Nucleus accumbens (tissue), 56 donors: ENCODE data around the gene MAN1A1.

Experiments
- DNase-seq, 56 donors: peaks; one replicate each; lab custom pipeline; 2025; lab: John Stamatoyannopoulos, UW

MAN1A1 gene

DNA sequence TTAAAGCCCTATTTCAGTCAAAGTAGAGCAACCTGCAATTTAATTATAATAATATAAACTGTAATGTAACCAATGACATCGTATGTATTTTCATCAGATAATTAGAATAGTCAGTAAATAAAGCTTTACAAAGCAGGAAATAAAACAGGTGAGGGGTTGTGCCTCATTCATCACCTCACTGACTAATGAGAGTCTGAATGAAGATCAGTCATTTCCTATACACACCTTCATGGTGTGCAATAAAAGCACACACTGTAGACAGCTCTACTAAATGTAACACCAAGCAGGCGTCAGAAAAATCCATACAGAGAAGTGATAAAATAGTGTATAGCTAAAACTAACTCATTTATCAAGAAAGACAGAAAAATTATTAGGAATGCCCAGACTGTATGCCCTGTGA lies 105.9 kb downstream of the MAN1A1 start:
- no peak for DNase-seq

GRCh38 chr6:119243037-119243436 lies 106.5 kb downstream of the MAN1A1 start:
- DNase-seq = no peak

DNA sequence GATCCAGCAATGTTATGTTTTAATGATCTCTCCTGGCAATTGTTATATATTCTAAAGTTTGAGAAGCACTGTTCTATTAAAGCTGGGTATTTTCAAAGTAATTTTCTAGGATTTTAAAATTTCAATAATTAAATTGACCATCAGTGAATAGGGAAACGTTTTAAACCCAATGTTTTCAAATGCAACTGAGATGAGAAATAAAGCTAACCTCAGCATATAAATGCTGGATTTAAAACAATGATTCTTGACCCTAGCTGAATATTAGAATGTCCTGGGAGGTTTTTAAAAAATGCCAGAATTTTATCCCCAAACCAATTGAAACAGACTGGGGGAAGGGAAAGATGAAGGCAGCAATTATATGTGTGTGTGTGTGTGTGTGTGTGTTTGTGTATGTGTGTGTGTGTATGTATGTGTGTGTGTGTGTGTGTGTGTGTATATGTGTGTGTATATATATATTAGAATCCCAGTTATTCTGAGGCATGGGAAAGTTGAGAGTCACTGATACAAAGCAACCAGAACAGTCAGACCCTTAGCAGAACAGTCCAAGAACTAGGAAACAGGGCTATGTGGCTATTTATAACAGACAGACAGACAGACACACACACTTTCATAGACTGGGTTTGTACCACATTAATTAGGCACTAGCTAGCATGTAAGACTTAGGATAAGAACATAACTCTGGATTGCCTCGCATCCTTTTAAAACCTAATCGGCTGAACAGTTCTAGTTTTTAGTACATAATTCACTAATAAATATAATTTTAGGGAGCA lies 107.8 kb downstream of the MAN1A1 start:
- no peak for DNase-seq

DNA sequence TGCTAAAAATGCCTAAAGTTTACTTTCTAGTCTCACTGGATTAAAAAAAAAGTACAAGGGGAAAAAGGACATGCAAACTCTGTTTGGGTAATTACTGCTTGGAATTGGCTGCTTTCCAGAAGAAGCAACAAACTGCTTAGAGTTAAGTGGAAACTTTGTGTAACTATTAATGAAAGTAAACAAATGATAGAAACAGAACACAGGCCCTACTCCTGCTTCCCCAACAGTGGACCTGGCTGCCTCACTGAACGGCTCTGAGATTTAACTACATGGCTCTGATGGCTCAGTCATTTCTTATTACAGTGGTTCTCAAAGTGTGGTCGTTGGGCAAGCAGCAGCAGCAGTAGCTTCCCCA lies 108.5 kb downstream of the MAN1A1 start:
- DNase-seq = no peak

DNA sequence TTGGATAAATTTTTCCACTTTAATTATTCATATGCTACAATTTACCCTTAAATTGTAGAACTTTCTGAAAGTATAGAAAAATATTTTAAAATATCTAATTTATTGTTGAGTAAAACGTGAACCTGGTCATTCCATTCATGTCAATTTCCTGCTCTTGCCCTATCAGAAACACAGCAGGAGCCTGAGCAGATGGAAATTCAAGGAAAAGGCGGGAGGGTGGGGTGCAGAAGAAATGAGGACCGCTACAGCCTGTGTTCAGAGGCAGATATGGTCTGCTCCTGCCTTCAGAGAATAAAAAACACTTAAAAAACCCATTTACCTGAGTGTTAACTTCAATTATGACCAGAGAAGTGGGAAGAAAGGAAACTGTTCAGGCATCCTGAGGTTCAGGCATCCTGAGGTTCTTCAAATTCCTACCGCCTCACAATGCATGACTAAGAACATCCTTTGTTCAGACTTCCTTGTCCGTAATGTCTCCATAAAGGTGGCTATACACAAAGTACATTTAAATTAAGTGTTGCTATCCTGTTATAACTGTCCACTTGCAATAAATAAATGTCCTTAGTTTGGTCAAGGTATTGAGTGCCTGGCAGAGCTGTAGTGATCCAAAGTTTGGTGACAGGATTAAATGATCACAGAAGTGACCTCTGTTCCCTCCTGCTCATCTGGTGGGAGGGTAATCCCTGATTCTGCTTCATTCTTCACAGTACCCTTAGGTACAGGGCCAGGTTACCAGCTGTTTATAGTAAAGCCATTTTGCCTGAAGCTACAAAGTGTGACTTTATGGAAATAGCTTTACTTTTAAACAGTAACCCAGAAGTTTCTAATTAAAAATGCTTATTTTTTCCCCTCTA lies 109.1 kb downstream of the MAN1A1 start:
- DNase-seq = no peak

- DNase-seq = no peak
Observed at GRCh38 chr6:119237177-119237715, 112.3 kb downstream of the MAN1A1 start.

DNA sequence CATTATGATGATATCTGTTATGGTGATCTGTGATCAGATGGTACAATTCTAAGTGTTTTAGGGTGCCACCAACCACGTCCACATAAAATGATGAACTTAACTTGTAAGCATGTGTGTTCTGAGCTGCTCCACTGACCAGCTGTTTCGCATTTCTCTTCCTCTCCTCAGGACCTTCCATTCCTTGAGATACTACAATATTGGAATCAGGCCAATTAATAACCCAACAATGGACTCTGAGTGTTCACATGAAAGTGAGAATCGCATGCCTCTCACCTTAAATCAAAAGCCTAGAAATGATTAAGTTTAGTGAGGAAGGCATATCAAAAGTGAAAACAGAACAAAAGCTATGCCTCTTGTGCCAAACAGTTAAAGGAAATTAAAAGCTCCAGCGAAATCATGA lies 114.6 kb downstream of the MAN1A1 start:
- DNase-seq = no peak

GRCh38 chr6:119234457-119234856 lies 115.1 kb downstream of the MAN1A1 start:
- DNase-seq = no peak

DNA sequence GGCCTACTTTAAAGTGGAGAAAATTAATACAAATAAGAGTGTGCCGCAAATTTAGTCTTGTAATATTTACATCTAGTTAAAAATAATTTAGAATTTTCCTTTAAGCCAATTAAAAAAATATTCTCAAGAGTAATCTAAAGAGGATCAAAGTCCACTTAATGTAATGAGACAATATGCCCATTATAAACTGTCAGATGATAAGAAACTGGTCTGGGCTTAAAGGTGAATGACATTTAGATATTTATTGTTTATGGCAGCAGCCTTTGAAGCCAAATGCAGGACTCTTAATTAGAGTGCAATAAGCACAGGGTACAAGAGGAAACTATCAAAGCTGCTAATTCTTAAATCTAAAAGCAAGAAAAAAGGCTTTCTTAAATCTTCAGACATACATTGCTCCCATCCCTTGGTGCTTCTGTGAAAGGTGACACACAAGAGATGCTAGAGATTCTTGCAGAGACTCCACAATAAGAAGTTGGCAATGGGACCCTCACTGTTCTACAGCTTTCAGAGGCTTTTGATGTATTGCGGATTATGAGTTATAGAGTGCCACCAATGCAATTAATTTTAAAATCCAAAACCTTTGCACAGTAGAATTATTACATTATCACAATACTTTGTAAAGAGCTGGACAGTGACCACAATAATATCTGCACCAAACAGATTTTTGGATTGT lies 116.1 kb downstream of the MAN1A1 start:
- DNase-seq = no peak

DNA sequence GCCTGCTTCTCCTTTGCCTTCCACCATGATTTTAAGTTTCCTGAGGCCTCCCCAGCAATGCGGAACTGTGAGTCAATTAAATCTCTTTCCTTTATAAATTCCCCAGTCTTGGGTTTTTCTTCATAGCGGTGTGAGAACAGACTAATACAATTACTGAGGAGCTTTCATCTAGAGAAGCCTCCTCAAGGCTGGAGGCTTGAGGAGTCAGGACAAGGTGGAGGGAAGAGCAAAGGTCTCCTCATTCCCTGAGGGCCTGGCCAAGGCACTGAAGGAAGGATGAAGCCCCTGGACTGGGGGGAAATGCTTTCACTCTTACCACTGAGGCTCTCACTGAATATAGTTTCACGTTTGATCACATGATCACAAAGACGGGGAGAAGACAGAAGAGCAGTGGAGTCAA lies 118.2 kb downstream of the MAN1A1 start:
- DNase-seq = no peak

DNA sequence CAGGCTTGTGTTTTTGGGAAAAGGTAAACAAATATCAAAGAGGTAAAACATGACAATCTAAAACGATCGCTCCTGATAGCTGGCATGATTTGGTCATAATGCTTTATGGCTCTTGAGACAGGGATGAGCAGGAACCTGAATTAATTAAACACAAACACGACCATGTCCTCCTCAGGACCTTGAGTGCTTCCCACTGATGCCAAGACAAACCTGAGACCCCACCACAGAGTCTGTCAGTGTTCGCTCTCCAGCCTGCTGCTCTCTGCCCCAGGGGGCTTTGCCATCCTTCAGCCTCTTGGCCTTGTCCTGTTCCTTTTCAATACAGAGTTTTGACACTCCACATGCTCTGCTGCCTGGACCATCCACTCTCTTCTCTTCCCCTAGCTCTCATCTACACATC lies 119.4 kb downstream of the MAN1A1 start:
- no peak for DNase-seq

- no peak for DNase-seq
Observed at GRCh38 chr6:119227377-119227776, 122.2 kb downstream of the MAN1A1 start.

DNA sequence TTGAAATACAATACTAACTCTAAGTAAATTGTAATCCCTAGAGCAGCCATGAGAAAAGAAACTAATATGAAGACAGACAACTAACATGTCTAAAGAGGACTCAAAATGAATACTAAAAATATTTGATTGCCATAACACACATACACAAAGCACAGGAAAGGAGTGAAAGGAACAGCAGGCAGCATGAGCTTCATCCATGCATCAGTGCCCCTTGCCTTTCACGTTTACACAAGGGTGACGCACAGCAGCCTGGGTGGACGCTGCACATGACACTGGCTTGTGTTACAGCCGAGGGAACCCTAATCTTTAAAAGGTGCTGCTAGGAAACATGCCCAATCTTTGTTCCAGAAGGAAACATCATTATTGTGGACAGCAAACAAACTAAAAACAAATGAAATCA lies 123.5 kb downstream of the MAN1A1 start:
- DNase-seq = no peak

- DNase-seq = no peak
Observed at GRCh38 chr6:119224095-119224701, 125.4 kb downstream of the MAN1A1 start.

DNA sequence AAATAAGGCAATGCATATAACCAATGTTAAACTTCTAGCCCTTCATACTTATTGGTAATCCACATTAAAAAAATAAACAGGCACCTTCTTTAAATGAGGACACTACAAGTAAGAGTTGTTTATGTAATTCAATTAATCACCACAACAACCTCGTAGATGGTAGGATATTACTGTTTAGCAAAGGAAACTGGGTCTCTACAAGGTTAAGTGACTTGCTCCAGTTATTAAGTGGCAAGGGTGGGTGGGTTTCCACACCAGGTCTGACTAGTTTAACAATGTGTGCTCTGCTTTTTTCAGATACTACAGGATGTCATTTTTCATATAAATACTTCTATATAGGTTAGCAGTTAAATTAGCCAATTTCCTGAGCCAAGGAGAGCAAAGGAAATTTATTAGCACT lies 129.1 kb downstream of the MAN1A1 start:
- DNase-seq = no peak

DNA sequence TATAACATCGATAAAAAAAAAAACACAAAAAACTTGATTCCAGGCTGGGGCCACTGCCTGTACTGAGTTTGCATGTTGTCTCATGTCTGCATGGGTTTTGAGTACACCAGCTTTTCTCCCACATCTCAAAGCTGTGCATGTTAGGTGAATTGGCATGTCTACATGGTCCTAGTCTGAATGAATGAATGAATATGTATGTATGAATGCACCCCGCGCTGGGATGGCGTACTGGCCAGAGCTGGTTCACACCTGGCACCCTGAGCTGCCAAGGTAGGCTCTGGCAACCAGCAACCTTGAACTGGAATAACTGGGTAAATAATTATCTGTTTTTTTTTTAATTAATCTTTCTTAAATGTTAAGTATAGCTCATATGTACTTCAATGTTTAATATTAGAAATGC lies 131.0 kb downstream of the MAN1A1 start:
- DNase-seq = no peak

- DNase-seq = peak in 1 of 56 donors; percentile 17
Observed at GRCh38 chr6:119215885-119216590, 133.5 kb downstream of the MAN1A1 start.

- no peak for DNase-seq
Observed at GRCh38 chr6:119215309-119215708, 134.3 kb downstream of the MAN1A1 start.

DNA sequence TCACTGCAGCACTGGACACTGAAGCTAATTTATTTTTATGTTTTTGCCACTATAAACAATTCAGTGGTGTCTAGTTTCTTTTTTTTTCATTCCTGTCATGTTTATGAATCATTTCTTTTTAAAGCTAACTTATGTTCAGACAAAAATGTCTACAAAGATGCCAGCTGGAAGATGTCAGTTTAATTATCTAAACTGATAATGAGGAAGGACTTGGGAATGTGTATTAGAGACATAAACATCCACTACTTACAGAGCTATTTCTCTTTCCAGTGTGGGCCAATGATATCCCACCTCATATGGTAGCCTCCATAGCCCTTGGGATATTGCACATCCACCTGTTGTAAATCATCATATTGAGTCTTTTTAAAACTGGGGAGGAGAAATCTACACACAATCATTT lies 139.0 kb downstream of the MAN1A1 start:
- DNase-seq = no peak
